ENCODE measurements around the gene ZNF304.

The ZNF304 gene

DNA sequence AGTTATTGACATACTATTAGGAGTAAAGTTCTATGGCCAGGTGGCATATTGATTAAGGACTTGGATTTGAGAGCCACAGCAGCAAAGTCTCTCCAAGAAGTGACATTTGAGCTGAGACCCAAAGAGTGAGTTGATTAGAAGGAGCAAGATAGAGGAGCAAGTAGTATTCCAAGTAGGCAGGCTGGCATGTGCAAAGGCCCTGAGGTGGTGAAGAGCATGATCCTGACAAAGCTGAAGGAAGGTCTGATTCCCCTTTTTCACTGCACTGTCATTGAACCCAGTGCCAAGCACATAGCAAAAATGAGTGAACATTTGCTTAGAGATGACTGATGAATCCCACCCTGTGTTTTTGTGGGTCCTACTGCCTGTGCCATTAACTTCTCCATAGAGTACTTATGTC, 26.1 kb upstream of the ZNF304 start:
- TF ChIP-seq, protein P1, sequence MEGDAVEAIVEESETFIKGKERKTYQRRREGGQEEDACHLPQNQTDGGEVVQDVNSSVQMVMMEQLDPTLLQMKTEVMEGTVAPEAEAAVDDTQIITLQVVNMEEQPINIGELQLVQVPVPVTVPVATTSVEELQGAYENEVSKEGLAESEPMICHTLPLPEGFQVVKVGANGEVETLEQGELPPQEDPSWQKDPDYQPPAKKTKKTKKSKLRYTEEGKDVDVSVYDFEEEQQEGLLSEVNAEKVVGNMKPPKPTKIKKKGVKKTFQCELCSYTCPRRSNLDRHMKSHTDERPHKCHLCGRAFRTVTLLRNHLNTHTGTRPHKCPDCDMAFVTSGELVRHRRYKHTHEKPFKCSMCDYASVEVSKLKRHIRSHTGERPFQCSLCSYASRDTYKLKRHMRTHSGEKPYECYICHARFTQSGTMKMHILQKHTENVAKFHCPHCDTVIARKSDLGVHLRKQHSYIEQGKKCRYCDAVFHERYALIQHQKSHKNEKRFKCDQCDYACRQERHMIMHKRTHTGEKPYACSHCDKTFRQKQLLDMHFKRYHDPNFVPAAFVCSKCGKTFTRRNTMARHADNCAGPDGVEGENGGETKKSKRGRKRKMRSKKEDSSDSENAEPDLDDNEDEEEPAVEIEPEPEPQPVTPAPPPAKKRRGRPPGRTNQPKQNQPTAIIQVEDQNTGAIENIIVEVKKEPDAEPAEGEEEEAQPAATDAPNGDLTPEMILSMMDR (conservative IDR thresholded peaks at IDR 0.05; ENCODE audit: low read depth) = no peak
- CTCF ChIA-PET = no interaction called here
- POLR2A ChIA-PET (ENCODE audit: low non-redundant PET) = no interaction called here
- H3K27ac ChIP-seq = no peak overlapping the region
- DNase-seq (ENCODE audit: low spot score) = no peak

- TF ChIP-seq, protein P1 (conservative IDR thresholded peaks at IDR 0.05; ENCODE audit: low read depth) = no peak
- H3K27ac ChIP-seq = no peak overlapping the region
- CTCF ChIA-PET = no interaction called here
- no peak for DNase-seq (ENCODE audit: low spot score)
- POLR2A ChIA-PET (ENCODE audit: low non-redundant PET) = no interaction called here
These were observed 23.1 kb upstream of the ZNF304 start for GRCh38 chr19:57327993-57328392.

- POLR2A ChIA-PET (ENCODE audit: low non-redundant PET) = interaction anchor here (0.5 kb wide), 1 partner anchor 1173 kb away, joined by 3 read pairs; no protein-coding TSS in a partner anchor
- TF ChIP-seq, protein P1 (conservative IDR thresholded peaks at IDR 0.05; ENCODE audit: low read depth) = no peak
- no peak overlapping the region; the same call in 1 of the 2 replicates for H3K27ac ChIP-seq
- DNase-seq (ENCODE audit: low spot score) = peak; percentile 59
- CTCF ChIA-PET = no interaction called here
These were observed 16.9 kb upstream of the ZNF304 start for GRCh38 chr19:57334191-57334590.

DNA sequence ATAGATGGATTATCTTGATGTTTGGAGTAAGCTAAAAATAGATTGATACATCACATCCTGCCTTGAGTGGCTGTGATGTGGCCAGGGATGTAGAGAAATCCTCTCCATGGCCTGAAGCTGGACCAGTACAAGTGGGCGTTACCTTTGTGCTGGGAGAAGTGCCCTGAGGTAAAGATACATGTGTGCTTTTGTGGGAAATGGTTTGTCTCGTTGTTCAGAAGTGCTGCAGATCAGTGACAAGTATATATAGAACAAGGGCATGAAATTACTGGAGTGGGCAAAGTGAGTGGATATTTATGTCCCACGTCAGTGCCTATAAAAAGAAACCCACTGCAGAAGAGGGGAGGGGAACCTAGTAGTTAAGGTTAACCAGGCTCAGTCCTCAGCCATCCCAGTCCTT, 12.2 kb upstream of the ZNF304 start:
- ChIA-PET POLR2A (ENCODE audit: low non-redundant PET) (interaction anchor here (0.6 kb wide), 1 partner anchor 41 kb away, joined by 3 read pairs; no protein-coding TSS in a partner anchor), CTCF (interaction anchor here (0.5 kb wide), 1 partner anchor 15 kb away, joined by 7 read pairs; no protein-coding TSS in a partner anchor)
- no peak for DNase-seq (ENCODE audit: low spot score)
- TF ChIP-seq, protein P1 (conservative IDR thresholded peaks at IDR 0.05; ENCODE audit: low read depth) = no peak
- H3K27ac ChIP-seq = no peak overlapping the region

GRCh38 chr19:57342582-57342981, 8.5 kb upstream of the ZNF304 start:
- no peak for DNase-seq (ENCODE audit: low spot score)
- TF ChIP-seq, protein P1 (conservative IDR thresholded peaks at IDR 0.05; ENCODE audit: low read depth) = no peak
- H3K27ac ChIP-seq = no peak overlapping the region
- ChIA-PET POLR2A (ENCODE audit: low non-redundant PET) (no interaction called here), CTCF (no interaction called here)

- no peak for DNase-seq (ENCODE audit: low spot score)
- ChIA-PET CTCF (interaction anchor here (0.6 kb wide), 1 partner anchor 82 kb away, joined by 12 read pairs; no protein-coding TSS in a partner anchor), POLR2A (ENCODE audit: low non-redundant PET) (no interaction called here)
- TF ChIP-seq, protein P1 (conservative IDR thresholded peaks at IDR 0.05; ENCODE audit: low read depth) = no peak
- no peak overlapping the region for H3K27ac ChIP-seq
These were observed 2.9 kb upstream of the ZNF304 start for GRCh38 chr19:57348136-57348535.
